ENCODE data around the gene PLA2G6.
"Not testable (repeated sequence)": the region's sequence is repeated elsewhere in the genome, so short reads cannot be mapped to it uniquely, and the experiment has no call there.

The PLA2G6 gene

DNA sequence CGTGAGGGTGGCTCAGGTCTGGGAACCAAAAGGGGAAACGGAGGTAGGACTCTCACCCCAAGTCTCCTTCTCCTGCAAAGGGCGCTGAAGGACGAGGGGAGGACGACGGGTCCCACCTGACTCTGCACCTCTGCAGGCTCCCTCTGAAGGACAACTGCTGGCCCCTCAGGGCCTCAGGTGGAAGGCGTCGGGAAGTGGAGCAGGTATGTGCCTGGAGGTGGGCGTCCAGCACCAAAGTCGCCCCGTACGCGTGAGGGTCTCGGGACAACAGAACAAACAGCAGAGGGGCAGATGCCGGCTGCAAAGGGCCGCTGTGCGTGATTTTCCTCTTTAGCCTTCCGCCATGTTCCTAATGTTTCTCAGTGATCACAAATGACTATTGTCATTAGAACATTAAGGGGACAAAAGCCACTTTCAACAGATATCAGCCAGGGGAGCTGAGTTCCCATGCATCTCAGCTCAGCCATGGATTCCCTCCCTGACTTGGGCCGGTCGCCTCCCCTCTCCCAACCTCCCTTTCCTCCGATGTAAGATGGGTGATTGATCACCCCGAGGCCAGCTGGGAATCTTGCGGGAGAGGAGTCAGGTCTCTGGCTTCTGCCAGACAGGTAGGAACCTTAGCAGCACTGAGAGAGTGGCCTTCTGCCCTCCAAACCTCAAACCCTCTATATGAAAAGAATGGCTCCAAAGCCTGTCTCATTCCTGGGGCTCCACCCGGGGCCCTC lies 98.5 kb downstream of the PLA2G6 start:
- DNase-seq (ENCODE audit: low spot score), result no peak

DNA sequence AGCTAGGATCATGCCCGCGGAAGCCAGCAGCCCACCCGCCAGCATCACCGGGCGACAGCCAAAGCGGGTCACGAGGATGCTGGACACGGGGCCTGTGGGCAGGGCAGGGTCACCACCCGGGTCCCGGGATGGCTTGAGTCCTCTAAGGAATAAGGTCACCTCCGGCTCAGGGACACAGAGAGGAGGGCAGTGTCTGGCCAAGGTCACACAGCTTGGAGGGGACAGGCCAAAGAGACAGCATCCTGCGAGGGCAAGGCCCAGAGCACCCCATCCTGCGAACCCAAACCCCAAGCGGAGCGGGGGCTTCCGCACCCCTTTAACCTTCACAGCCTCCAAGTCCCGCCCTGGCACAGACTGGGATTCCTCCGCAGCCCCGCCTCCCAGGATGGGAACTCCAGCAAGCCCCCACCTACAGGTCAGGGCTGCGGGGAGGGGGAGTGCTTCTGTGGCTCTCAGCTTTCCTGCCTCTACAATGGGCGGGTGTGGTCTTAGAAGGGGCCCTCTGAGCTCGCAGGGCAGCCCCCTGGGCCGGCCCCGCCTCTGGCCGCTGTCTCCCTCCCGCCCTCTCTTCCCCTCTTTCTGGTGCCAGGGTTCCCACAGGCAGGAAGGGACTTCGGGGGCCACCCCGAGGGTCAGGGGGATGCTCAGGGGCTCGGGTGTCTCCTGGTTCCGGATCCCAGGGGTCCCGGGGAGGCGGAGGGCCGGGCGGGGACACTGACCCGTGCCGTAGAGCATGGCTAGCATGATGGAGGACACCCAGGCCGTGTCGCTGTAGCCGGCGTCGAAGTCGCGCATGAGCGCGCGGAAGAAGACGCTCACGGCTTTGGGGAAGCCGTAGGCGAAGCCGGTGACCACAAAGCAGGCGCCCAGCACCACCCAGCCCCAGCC lies 99.4 kb downstream of the PLA2G6 start:
- no peak for DNase-seq (ENCODE audit: low spot score)

DNA sequence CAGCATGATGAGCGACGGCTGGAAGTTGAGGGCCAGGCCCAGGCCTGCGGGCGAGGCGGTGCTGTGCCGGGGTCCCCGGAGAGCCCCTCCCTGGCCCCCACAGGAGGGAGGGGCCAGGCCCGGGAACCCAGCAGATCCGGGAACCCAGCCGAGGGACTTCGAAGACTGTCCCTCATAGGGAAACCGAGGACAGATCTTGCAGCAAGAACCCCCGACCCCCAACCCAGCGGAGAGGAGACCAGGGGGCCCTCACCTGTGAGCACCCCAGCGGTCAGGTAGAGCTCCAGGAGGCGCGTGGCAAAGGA lies 100.0 kb downstream of the PLA2G6 start:
- DNase-seq (ENCODE audit: low spot score), result no peak

DNA sequence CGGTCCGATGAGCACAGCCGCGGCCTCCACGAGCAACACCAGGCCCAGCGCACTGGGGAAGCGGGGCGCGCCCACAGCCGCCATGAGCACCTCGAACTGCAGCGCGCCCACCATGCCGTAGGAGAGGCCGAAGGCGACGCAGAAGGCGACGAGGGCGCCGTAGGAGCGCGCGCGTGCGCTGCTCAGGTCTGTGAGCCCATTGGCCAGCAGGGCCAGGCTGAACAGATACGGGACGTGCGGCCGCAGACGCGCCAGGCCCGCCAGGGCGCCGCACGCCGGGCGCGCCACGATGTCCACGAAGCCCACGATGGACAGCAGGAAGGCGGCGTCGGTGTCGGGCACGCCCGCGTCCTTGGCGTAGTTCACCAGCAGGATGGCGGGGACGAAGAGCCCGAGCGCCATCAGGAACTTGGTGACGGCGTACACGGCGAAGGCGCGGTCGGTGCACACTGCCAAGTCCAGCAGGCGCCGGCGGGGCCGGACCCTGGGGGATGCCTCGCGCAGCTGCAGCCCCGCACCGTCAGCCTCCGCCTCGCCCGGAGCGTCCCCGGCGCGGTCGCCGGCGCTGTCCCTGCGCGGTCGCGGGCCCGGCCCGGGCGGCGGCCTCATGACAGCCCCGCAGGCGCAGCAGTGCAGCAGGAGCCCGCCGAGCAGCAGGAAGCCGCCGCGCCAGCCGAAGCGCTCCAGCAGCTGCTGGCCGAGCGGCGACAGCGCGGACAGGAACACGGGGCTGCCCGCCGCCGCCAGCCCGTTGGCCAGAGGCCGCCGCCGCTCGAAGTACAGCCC lies 100.6 kb downstream of the PLA2G6 start:
- no peak for DNase-seq (ENCODE audit: low spot score)

DNA sequence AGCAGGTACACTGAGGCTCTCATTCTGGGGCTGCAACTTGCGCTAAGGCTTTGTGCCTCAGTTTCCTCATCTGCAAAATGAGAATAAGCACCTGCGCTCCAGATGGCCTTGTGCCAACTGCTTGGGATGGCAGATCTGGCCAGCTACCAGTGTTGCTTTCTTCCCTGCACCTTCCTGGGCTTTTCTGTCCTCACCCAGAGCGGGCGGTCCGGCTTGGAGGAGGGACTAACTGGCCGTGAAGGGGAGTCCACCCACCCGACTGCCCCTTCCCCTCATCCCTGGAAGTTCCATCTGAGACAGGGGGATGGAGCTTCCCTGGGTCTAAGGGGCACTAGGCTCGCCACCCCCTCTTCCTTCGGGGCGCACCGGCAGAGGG lies 101.2 kb downstream of the PLA2G6 start:
- DNase-seq (ENCODE audit: low spot score), result no peak

DNA sequence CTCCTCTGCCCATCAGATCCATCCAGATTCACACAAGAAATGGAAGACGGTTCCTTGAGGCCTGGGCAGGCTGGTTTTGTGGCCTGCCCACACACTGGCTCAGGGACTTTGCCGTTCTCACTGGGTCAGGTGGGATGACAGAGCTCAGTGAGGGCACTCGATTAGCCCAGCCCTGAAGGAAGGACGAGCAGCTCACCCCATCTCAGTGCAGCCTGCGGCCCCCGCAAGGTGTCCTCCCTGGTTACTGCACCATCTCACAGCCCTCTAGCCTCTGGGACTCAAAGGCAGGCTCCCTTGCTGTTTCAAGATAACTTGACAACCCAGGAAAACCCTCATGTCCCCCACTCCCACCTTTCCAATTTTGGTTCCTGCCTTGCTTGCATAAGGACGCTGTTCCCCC lies 101.8 kb downstream of the PLA2G6 start:
- no peak for DNase-seq (ENCODE audit: low spot score)

DNA sequence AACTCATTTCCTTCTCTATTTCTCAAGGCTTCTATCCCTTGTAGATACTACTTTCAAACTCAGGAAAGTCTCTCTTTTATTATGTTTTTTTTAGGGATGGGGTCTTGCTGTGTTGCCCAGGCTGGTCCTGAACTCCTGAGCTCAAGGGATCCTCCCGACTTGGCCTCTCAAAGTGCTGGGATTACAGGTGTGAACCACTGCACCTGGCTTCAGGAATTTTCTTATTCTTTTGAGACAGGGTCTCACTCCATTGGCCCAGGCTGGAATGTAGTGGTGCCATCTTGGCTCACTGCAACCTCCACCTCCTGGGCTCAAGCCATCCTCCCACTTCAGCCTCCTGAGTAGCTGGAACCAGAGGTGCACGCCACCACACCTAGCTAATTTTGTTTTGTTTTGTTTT lies 102.4 kb downstream of the PLA2G6 start:
- not testable (repeated sequence) for DNase-seq (ENCODE audit: low spot score)

DNA sequence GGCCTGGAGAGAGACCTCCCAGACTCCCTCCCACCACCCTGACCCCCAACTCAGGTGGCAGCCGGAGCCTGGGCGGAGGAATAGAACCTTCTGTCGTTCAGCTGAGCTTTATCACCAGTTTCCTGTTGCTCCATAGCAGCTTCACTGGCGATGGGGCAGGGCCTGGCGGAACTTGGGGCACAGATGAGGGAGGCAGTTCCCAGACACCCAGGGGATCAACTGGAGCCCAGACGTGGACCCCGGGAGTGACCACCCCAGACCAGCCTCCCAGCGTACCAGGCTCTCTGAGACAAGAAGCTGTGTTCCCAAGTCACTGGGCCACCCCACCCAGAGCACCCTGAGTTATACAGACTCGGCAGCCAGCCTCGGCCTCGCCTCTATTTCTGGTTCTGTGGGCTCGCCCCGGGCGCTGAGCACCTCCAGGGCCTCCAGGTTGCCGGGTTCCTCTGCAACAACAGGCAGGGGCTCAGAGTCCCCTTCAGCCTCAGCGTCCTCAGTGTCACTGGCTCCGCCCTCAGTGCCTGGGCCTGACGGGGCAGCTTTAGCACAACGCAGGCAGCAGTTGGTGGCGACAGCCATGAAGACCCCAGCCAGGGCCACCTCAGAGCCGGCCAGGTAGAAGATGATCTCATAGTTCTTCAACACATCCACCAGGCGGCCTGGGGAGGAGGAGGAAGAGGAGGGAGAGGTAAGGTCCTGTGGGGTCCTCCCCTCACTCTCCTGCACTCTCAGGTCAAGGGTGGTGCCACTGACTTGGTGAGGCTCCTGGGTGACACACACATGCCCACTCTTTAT lies 103.4 kb downstream of the PLA2G6 start:
- no peak for DNase-seq (ENCODE audit: low spot score)

DNA sequence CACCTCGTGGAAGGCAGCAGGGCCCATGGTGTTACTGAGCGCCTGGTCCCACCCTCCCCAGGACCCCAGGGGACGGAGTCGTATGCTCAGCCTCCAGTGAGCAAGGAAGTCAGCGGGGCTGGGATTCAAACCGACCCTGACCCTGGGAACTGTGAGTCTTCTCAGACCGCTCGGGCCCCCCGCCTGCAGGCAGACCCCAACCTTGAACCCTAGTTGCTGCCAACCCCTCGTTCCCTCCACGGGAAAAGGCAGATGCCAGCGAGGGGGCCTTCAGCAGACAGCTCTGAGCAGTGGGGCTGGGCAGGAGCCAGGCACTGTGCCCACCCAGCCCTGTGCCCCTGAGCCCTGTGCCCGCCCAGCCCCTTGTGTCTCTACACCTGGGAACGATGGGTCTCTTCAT lies 104.0 kb downstream of the PLA2G6 start:
- DNase-seq (ENCODE audit: low spot score), result no peak

DNA sequence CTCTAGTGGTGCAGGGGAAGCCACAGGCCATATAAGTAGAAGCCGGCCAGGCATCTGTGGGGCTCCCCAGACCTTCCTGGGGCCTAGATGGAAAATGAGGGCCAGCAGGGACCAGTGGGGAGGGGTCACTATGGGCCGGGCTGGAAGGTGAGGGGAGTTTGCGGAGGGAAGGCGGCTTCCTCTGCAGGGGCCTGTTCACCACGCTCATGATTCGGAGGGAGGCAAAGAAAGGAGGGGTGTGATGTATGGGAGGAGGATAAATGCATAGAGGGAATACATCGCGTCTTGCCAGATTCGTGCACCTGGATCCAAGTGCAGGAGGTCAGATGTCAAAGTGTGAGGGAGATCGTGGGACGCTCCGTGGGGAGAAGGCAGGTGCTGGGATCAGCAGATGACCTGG lies 104.5 kb downstream of the PLA2G6 start:
- DNase-seq (ENCODE audit: low spot score), result no peak

DNA sequence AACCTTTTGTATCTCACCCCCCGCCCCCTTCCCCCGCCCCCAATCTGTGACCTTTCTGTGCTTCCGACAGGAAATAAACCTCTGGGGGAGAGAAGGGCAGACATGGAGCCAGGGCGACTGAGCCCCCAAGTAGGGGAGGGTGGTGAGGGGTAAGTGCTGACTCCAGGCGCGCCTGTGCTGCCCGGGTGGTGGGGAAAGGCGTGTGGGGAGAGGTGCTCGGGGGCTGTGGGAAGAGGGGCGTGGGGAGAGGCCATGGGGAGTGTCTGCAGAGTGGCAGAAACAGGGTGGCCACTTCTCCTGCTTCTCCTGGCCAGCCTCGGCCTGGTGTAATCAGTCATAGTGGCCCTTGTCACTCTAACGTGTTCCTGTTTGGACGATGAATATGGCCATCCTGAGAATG lies 105.7 kb downstream of the PLA2G6 start:
- DNase-seq (ENCODE audit: low spot score), result no peak

DNA sequence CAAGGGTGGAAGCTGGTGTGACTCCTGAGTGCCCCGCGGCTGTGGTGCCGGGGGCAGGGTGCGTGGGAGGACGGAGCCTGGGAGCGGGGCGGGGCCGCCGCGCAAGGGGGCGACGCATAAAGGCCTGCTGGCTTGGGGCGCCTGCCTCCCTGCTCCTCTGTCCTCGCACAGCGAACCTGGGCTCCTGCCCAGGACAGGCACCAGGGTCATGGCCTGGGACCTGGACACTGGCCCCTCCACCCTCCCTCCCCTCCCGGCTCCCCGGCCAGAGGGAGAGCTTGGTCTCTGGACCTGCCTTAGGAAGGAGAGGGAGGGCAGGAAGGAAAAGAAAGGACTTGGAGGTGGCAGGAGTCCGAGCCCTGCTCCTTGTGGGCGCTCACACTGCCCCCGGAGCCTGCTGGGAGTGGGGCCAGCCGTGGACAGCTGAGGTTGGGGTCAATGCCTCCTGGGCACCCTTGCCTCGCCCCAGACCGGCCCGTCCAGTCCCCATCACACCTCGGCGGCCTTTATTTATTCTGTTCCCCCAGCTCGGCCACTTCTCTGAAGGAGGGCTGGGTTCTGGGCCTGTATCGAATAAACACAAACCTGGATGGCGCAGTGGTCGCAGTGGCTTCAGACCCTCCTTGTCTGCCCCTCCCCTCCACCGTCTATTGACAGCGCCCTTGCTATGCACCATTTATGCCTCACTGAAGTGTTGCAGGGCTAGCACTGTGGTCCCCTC lies 106.4 kb downstream of the PLA2G6 start:
- no peak for DNase-seq (ENCODE audit: low spot score)

DNA sequence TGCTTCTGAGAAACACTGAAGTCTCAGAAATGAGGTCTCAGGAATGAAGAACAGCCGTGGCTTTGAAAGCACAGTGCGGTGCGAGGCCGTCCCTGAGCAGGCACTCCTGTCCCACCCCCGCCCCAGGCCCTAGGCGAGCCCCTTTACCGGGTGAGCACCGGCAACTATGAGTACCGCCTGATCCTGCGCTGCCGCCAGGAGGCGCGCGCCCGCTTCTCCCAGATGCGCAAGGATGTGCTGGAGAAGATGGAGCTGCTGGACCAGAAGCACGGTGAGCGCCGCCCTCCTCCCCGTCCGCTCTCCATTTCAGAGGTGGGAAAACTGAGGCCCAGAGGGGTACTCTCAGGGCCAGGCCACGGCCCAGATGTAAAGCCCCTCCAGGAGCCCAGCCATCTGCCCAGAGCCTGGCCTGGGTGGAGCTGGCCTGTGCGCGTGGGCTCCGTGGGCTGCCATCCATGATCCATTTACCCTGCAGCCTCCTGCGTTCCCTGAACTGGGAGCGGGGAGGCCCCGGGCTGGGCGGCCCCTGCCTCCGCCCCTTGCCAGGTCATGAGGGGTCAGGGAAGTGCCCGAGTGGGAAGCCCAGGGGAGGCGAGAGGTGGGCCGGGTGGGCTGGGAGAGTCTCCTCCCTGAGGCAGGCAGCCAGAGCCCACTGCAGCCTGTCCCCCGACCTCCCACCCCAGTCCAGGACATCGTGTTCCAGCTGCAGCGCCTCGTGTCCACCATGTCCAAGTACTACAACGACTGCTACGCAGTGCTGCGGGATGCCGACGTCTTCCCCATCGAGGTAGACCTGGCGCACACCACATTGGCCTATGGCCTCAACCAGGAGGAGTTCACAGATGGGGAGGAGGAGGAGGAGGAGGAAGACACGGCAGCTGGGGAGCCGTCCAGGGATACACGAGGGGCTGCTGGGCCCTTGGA lies 107.2 kb downstream of the PLA2G6 start:
- DNase-seq (ENCODE audit: low spot score), result no peak

DNA sequence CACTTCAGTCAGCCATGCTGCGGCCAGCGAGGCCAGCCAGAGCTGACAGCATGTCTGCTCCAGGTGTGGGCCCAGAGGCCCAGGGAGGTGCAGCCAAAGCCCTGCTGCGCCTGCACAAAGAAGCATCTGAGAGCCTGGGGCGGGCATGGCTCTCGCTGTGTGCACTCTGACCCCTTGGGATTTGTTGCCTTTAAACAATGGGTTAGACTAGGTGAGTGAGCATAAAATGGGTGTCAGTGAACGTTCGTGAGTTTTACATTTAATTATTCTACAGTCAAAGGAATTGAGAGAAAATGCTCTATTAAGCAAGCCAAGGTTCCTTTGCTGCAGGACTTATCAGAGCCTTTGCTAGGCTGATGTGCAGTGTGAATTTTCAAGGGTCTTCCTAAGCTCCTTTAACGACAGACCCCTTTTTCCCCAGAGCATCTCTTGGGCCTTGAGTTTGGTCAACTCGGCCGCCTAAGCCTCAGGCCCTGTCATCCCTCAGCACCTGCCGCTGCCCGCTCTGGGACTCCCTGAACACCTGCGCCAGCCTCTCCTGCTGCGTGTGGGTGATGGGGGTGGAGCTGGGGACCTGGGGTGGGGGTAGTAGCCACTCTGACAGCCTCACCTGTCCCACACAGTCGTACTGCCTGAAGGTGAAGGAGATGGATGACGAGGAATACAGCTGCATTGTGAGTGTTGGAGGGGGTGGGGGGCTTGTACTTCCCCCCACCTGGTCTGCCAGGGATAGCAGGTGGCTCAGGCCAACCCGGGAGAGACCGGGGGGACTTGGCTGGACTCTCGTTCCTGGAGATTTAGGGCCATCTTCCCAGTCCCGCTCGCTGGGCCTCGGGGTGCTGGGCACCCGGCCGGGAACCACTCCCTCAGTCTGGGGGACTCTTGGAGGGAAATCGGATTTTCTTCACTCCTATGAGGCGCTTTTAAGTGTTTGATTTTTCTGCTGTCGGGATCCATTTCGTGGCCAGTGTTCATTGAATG lies 108.2 kb downstream of the PLA2G6 start:
- no peak for DNase-seq (ENCODE audit: low spot score)

DNA sequence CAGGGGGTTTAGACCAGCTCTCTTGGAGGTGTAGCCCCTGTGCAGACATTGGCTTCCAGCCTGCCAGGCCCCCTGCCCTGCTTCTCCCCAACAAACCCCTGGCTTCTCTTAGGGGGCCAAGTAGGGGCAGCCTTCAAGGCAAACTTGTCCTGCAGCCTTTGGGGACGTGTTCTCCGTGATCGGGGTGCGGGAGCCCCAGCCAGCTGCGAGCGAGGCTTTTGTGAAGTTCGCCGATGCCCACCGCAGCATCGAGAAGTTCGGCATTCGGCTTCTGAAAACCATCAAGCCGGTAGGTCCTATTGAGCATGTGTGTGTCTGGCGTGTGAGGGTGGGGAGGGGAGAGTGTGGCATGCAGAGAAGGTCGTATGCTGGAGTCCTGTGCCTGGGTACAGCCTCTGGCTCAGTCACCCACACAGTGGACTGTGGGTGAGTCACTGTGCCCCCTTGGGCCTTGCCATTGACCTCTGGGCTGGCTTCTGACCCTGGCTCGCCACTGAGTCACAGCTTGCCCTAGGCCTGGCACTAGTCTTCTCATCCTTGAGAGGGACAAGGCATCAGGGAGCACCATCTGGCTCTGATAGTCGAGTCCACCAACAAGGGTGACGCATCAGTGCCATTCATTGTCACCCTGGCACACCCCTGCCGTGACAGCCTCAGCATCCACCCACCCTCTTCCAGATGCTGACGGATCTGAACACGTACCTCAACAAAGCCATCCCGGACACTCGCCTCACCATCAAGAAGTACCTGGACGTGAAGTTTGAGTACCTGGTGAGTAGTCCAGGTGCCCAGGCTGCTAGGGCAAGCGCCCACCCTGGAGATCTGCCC lies 109.1 kb downstream of the PLA2G6 start:
- DNase-seq (ENCODE audit: low spot score), result no peak

DNA sequence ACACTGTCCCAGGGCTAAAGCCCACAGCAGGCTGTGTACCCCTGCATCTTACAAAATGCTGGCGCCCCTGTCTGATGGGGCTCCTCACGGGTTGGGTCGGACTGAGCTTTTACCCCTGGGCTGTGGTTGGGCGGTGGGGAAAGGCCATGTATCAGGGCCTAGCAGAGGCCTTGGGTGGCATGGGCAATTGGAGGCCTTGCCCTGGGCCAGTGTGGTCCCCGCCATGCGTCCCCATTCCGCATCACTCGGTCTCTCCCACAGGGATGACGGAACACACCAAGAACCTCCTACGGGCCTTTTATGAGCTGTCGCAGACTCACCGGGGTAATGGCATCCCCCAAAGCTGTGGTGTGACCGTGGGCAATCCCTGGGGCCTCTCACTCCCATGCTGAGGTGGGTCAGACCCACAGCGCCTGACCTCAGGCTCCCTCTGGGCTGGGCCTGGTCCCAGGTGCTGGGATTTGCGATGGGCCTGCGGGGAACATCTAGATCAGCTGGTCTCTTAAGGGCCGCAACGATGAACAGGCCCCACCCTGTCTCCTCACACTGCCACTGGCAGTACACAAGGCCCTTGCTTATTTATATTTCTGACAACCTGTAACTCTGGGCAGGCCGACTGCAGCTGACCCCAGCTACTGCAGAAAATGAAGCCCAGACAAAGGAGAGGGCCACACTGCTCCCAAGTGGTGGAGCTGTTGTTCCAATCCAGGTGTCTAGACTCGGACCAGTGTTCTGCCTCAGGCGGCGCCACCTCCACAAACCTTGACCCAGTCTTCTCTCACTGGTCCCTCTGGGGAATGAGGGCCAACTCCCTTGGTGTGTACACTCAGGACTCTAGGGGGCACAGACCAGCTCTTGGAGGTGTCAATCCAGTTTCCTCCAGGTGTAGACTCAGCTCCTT lies 110.0 kb downstream of the PLA2G6 start:
- no peak for DNase-seq (ENCODE audit: low spot score)

DNA sequence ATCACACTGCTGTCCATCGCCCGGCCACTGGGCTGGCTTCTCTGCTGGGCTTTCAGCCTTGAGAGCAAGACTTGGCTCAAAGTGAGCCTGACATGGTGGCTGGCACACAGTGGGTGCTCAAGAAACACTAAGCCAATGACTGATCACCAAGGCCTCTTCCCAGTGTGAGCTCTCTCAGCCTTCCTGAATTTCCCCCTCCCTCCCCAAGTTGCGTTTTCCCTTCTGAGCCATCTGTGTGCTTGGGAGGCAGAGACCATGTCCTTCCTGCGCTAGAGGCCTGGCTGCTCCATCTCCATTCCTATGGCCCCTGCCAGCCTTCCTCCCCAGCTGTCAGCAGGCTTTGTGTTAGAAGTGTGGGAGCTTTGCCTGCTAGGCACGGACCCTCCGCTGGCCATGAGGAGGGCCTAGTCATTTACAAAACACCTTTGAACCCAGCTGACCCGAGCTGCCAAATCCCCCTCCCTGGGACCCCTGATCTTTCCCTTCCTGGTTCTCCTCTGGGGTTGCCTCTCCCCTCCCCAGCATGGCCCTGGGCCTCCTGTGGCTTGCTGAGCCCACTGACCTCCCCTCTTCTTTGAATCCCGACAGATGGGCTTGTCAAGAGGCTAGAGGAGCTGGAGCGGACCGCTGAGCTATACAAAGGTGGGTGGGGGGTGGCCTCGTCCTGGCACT lies 111.2 kb downstream of the PLA2G6 start:
- DNase-seq (ENCODE audit: low spot score), result no peak

All from COLO829 (cell line).